ENCODE measurements around the gene CAP1. TPM values are rescaled to one million over a fixed set of nuclear protein-coding genes. Genes with fewer than 3 reads are reported as not detected.

The CAP1 gene
- total RNA-seq, 1 experiment from 2014 or later = 255 TPM

DNA sequence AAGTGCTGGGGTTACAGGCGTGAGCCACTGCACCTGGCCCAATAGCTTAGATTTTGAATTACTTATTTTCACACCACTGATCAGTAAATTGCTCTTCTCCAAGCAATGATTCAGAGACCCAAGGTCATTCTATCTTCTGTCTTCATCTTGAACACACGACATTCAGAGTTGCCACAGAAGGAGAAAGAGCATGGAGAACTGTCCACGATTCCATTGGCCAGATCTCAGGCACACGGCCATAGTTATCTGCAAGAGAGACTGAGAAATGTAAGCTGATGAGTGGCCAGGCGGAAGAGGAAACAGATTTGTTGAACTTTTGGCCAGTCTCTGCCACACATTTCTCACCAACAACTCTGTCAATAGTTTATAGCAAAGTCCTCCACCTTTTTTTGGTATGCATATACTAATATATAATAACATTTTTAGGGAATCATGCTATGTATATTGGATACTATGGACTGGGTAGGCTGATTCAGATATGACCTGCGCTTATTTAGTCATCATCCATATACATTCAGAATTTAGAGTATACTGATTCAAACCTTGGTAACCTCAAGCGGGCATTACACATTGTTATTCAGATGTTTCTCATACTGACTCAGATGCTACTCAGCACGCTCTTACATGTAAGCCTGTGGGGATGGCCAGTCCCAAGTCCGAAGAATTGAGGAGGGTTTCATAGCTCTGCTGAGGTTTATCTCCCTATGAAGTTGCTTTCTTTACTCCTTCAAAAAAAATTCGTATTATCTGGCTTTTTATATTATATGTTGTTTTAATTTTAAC is 25.5 kb upstream of the CAP1 start:
- Histone ChIP-seq H3K14ac (ENCODE audit: insufficient read depth, low read length) (no peak overlapping the region), H2BK5ac (ENCODE audit: insufficient read length, low read length) (no peak overlapping the region), H3K23ac (ENCODE audit: insufficient read length, low read depth, low read length) (no peak overlapping the region), H3K27me3 (ENCODE audit: insufficient read depth, low read length) (no peaks in the 10 kb centered on the region), H3K4me2 (ENCODE audit: insufficient read depth, insufficient read length, low read length) (no peak overlapping the region), H3K27ac (ENCODE audit: insufficient read length, low read depth, low read length) (no peak overlapping the region), H3K23me2 (ENCODE audit: insufficient read length, low read depth, low read length, poor library complexity, severe bottlenecking) (no peaks in the 10 kb centered on the region), H4K5ac (ENCODE audit: insufficient read length, low read depth, low read length) (no peak overlapping the region), H2BK120ac (ENCODE audit: low read depth, low read length, poor library complexity, severe bottlenecking) (no peak overlapping the region), H3T11ph (ENCODE audit: low read length) (no peak overlapping the region), H3K18ac (ENCODE audit: insufficient read length, low read depth, low read length) (no peak overlapping the region), H2BK15ac (ENCODE audit: low read depth, low read length) (no peak overlapping the region), H3K9ac (ENCODE audit: extremely low read depth, insufficient read length, low read length) (no peak overlapping the region), H2AFZ (ENCODE audit: low read length) (no peak overlapping the region), H3K4me1 (ENCODE audit: insufficient read depth, low read length) (no peaks in the 10 kb centered on the region), H3K4ac (ENCODE audit: low read depth, low read length) (no peak overlapping the region), H2BK20ac (ENCODE audit: low read depth, low read length, poor library complexity, severe bottlenecking) (no peak overlapping the region), H2AK5ac (ENCODE audit: insufficient read length, low read length) (no peak overlapping the region), H4K20me1 (ENCODE audit: control insufficient read depth, insufficient read depth, insufficient read length) (no peaks in the 10 kb centered on the region), H3K79me1 (ENCODE audit: insufficient read depth, low read depth, low read length, poor library complexity, severe bottlenecking) (no peaks in the 10 kb centered on the region), H3K79me2 (ENCODE audit: insufficient read depth, low read length) (no peaks in the 10 kb centered on the region), H3K56ac (ENCODE audit: insufficient read length, low read depth, low read length) (no peak overlapping the region), H4K8ac (replicated peaks; ENCODE audit: insufficient read length, low read depth, low read length) (no peak overlapping the region), H2BK12ac (ENCODE audit: insufficient read length, low read depth, low read length) (no peak overlapping the region), H3K9me3 (ENCODE audit: control insufficient read depth, low read depth, low read length) (no peaks in the 10 kb centered on the region), H4K91ac (ENCODE audit: insufficient read length, low read depth, low read length) (no peak overlapping the region)
- peaks cover 7 to 16% of the 10 kb centered on the region in 2 experiments; a peak in 4 of 5 replicates for H3K9me3 Mint-ChIP-seq
- H3K27me3 Mint-ChIP-seq (ENCODE audit: low read depth) = no peaks in the 10 kb centered on the region
- peaks cover 0 to 2% of the 10 kb centered on the region in 2 experiments; a peak in 1 of 4 replicates for H3K4me1 Mint-ChIP-seq
- TF ChIP-seq, protein P1, sequence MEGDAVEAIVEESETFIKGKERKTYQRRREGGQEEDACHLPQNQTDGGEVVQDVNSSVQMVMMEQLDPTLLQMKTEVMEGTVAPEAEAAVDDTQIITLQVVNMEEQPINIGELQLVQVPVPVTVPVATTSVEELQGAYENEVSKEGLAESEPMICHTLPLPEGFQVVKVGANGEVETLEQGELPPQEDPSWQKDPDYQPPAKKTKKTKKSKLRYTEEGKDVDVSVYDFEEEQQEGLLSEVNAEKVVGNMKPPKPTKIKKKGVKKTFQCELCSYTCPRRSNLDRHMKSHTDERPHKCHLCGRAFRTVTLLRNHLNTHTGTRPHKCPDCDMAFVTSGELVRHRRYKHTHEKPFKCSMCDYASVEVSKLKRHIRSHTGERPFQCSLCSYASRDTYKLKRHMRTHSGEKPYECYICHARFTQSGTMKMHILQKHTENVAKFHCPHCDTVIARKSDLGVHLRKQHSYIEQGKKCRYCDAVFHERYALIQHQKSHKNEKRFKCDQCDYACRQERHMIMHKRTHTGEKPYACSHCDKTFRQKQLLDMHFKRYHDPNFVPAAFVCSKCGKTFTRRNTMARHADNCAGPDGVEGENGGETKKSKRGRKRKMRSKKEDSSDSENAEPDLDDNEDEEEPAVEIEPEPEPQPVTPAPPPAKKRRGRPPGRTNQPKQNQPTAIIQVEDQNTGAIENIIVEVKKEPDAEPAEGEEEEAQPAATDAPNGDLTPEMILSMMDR (conservative IDR thresholded peaks at IDR 0.05) = no peak
- H3K27ac Mint-ChIP-seq = no peak overlapping the region; a peak in 2 of 7 replicates
- no CpG with 5 or more reads among the region's 10 CpGs for WGBS (ENCODE audit: extremely low coverage, insufficient read length, low lambda C conversion rate)
- peaks cover 0 to 6% (median 0%) of the 10 kb centered on the region in 3 experiments; a peak in 2 of 7 replicates for H3K36me3 Mint-ChIP-seq (ENCODE audit: insufficient read depth in 1 of 3, low read depth in 3 of 3)
- DNase-seq = no peak
- H3K4me3 Mint-ChIP-seq = no peak overlapping the region
